Measurements from ENCODE around the gene ZNF516.

DNA sequence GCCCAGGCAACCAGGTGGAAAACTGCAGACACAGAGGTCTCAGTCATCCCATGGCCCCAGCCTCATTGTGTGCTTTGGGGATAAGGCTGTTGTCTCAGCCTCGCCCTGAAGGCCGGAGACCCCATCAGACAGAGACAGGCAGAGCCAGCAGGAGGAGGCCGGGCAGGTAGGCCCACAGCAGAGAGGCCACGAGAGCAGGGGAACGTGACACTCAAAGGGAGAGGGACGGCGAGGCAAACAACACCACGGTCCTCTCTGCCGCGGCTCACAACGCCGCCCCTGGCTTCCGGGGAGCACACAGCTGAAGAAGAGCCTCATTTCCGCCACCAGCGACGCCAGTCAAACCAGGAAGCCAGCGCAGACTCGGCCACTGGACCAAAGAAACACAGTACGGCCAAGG lies 103.3 kb downstream of the ZNF516 start:
- TF ChIP-seq CTCF (IDR thresholded peaks at IDR 0.05) (no peak), POLR2A (IDR thresholded peaks at IDR 0.05) (no peak)
